Hepatocyte (in vitro differentiated cells): Measurements from ENCODE around the gene CNIH3.

Source experiments
- CTCF ChIP-seq: fragments of 200-600 bp; sonication (generic); IDR thresholded peaks from 2 replicates; pipeline ENCODE4 v1.5.1; 2016; ENCODE audit warnings: antibody characterized with exemption, mild to moderate bottlenecking; ENCODE audit not compliant: poor library complexity
- EZH2 ChIP-seq: fragments of 200-600 bp; sonication (generic); IDR thresholded peaks from 2 replicates; pipeline ENCODE4 v1.6.1; 2016; ENCODE audit warnings: antibody characterized with exemption, mild to moderate bottlenecking, borderline replicate concordance

- TF ChIP-seq CTCF (no peak), EZH2 (no peak)
These were observed 127.6 kb downstream of the CNIH3 start for GRCh38 chr1:224743608-224744164.
